GM12878 (cell line): Measurements from ENCODE around the gene MRGPRG.

Experiments
- EZH2 ChIP-seq: IDR thresholded peaks from 2 replicates; pipeline ENCODE4 v1.6.1; 2012; ENCODE audit warnings: low read depth, mild to moderate bottlenecking, control low read depth, inconsistent platforms, low read length, borderline replicate concordance; ENCODE audit not compliant: control insufficient read depth
- HCFC1 ChIP-seq: fragments of 150-350 bp; IDR thresholded peaks from 2 replicates; pipeline ENCODE4 v1.6.1; 2014; ENCODE audit warnings: low read length
- POLR2A ChIP-seq: IDR thresholded peaks from 2 replicates; pipeline ENCODE4 v1.6.1; 2011; ENCODE audit warnings: low read depth, mild to moderate bottlenecking, low read length
- POLR2AphosphoS5 ChIP-seq: IDR thresholded peaks from 2 replicates; pipeline ENCODE4 v1.6.1; 2011; ENCODE audit warnings: mild to moderate bottlenecking, low read length, inconsistent platforms
- TCF3 ChIP-seq: IDR thresholded peaks from 2 replicates; pipeline ENCODE4 v1.6.1; 2012; ENCODE audit warnings: low read depth, mild to moderate bottlenecking, low read length, borderline replicate concordance; ENCODE audit not compliant: insufficient read depth
- TF ChIP-seq, protein P1 (sequence below), 3 experiments: IDR thresholded peaks in 2 of 3; conservative IDR thresholded peaks in 1 of 3; 2 replicates each; pipeline ENCODE4 v1.5.1; 2011; ENCODE audit warnings: low read depth in 3 of 3, low read length in 3 of 3, mild to moderate bottlenecking in 3 of 3, control low read depth in 2 of 3, moderate library complexity in 2 of 3, inconsistent platforms in 1 of 3, mixed read lengths in 1 of 3; ENCODE audit not compliant: control insufficient read depth in 2 of 3, insufficient read depth in 1 of 3; ENCODE audit errors: extremely low read depth in 1 of 3
- TF ChIP-seq, protein P2 (sequence below): fragments of 450-650 bp; IDR thresholded peaks from 2 replicates; pipeline ENCODE4 v1.6.1; 2018; ENCODE audit warnings: borderline replicate concordance, mild to moderate bottlenecking; ENCODE audit not compliant: partially characterized antibody

DNA sequence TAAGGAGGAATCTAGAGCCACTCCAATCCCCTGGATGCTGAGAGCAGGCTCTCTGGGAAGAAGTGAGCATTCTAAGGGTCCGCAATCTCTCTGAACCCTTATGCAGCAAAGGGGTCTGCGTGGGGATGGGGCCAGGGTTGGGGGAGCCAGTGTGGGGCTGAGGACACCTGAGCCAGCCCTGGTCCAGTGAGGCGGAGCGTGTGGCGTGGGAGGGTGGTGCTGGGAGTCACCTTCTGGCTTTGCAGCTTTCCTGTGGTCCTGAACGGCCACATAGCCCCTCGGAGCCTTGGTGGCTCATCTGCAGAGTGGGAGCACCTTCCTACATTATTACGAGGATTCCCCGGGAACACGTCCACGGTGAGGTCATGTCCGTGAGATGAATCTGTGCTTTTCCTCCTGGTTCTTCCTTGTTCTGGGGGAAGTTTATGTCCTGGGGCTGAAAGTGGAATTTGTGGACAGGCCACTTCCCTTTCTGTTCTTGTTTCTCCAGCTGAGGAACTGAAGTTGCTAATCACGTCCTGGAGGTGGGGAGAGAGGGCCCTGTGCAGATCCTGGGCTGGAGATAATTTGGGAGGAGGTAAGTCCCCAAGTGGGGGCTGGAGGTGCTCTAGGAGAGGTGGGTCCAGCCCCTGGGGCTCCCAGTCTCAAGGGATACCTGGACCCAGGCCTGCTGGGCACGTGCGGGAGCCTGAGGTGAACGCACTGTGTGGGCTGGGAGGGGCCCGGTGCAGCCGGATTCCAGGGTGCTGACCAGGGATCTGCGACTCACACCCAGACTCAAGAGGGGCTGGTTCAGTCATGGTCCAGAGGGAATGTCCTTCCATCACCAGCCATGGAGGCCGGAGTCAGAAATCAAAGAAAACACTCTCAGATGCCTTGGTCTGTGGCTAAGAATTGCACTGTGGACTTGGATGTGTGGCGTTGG is 7.5 kb upstream of the MRGPRG start:
- TF ChIP-seq, protein P1, sequence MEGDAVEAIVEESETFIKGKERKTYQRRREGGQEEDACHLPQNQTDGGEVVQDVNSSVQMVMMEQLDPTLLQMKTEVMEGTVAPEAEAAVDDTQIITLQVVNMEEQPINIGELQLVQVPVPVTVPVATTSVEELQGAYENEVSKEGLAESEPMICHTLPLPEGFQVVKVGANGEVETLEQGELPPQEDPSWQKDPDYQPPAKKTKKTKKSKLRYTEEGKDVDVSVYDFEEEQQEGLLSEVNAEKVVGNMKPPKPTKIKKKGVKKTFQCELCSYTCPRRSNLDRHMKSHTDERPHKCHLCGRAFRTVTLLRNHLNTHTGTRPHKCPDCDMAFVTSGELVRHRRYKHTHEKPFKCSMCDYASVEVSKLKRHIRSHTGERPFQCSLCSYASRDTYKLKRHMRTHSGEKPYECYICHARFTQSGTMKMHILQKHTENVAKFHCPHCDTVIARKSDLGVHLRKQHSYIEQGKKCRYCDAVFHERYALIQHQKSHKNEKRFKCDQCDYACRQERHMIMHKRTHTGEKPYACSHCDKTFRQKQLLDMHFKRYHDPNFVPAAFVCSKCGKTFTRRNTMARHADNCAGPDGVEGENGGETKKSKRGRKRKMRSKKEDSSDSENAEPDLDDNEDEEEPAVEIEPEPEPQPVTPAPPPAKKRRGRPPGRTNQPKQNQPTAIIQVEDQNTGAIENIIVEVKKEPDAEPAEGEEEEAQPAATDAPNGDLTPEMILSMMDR (IDR thresholded peaks at IDR 0.05 in 2 of 3, conservative IDR thresholded peaks at IDR 0.05 in 1 of 3; ENCODE audit: control insufficient read depth in 2 of 3, extremely low read depth in 1 of 3, insufficient read depth in 1 of 3, low read depth in 3 of 3, low read length in 3 of 3), result no peak
- TF ChIP-seq POLR2AphosphoS5 (no peak), TCF3 (no peak), HCFC1 (no peak), EZH2 (no peak), POLR2A (no peak)
- TF ChIP-seq, protein P2, sequence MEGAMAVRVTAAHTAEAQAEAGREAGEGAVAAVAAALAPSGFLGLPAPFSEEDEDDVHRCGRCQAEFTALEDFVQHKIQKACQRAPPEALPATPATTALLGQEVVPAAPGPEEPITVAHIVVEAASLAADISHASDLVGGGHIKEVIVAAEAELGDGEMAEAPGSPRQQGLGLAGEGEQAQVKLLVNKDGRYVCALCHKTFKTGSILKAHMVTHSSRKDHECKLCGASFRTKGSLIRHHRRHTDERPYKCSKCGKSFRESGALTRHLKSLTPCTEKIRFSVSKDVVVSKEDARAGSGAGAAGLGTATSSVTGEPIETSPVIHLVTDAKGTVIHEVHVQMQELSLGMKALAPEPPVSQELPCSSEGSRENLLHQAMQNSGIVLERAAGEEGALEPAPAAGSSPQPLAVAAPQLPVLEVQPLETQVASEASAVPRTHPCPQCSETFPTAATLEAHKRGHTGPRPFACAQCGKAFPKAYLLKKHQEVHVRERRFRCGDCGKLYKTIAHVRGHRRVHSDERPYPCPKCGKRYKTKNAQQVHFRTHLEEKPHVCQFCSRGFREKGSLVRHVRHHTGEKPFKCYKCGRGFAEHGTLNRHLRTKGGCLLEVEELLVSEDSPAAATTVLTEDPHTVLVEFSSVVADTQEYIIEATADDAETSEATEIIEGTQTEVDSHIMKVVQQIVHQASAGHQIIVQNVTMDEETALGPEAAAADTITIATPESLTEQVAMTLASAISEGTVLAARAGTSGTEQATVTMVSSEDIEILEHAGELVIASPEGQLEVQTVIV, result no peak
